GM19099 (cell line): ENCODE measurements around the gene TNNC1.

Source experiments
- POLR2A ChIP-seq: IDR thresholded peaks from 3 replicates; pipeline ENCODE4 v1.6.1; 2011; ENCODE audit warnings: low read depth; ENCODE audit not compliant: insufficient read length; ENCODE audit errors: extremely low read depth

TNNC1 gene

GRCh38 chr3:52453496-52454249 is at the start of gene TNNC1:
TNNC1 (minus strand) TSS chr3:52454041; CDS start chr3:52454015, 26 bp downstream.
- TF ChIP-seq POLR2A = no peak

DNA sequence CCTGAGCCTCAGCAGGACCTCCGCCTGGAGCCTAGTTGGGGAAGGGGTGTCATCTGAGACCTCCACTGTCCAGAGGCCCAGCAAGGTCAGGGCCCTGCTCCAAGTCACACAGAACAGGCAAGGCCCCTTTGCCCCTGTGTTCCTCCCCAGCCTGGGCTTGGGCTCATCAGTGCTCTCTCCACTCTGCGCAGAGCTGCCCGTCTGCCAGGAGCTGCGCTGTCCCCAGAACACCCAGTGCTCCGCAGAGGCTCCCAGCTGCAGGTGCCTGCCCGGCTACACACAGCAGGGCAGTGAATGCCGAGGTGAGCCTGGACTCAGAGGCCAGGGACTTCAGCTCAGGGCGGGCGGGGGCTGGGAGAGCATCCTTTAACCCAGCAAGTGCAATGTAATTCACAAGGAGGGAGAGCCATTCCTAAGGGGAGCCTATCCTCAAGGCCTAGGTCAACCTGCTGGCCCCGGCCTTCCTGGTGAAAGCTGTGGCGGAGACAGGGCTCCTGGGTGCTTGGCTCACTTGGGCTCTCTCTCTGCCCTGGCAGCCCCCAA is 49.0 kb upstream of the TNNC1 start:
- TF ChIP-seq POLR2A = no peak

- no peak for TF ChIP-seq POLR2A
Measured at GRCh38 chr3:52502001-52502400, 48.2 kb upstream of the TNNC1 start.

GRCh38 chr3:52501046-52501445 is 47.2 kb upstream of the TNNC1 start:
- no peak for TF ChIP-seq POLR2A

DNA sequence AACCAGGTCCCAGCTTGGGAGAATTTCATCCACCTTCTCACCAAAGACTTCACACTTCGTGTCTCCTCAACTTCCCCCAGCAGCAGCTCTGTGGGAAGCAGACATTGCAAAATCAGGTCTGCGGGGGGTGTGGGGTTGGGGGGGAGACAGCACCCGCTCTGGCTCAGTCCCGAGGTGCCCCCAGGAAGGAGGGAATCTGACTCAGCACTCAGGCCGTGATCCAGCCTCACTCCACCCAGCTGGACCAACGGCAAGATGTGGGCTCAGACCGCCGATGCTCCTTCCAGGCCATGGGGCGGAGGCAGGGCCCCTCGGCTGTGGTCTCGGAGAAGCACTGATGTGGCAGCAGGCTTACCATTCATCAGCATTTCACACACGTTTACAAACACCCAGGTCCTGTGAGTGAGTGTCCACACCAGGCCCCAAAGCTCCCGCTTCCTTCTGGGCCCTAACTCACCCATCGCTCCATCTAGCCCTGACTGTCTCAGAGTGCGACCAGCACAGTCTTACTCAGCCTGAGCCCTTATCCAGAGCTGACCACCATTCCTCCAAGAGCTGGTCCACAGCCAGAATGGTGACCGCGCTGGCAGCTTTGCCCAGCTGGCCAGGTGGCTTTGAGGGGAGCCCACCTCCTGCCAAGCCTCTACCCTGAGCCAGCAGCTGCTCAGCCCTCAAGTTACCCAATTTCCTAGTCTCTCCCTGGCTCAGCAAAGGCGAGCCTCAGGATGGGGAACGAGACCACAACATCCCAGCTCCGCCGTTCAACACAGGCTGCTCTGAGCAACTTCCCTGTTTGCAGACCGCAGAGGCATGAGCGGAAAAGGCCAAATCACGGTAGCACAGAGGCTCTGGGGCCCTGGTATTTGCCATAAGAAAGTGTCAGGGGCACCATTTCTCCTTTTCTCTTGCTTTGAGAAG is 44.6 kb upstream of the TNNC1 start:
- no peak for TF ChIP-seq POLR2A

DNA sequence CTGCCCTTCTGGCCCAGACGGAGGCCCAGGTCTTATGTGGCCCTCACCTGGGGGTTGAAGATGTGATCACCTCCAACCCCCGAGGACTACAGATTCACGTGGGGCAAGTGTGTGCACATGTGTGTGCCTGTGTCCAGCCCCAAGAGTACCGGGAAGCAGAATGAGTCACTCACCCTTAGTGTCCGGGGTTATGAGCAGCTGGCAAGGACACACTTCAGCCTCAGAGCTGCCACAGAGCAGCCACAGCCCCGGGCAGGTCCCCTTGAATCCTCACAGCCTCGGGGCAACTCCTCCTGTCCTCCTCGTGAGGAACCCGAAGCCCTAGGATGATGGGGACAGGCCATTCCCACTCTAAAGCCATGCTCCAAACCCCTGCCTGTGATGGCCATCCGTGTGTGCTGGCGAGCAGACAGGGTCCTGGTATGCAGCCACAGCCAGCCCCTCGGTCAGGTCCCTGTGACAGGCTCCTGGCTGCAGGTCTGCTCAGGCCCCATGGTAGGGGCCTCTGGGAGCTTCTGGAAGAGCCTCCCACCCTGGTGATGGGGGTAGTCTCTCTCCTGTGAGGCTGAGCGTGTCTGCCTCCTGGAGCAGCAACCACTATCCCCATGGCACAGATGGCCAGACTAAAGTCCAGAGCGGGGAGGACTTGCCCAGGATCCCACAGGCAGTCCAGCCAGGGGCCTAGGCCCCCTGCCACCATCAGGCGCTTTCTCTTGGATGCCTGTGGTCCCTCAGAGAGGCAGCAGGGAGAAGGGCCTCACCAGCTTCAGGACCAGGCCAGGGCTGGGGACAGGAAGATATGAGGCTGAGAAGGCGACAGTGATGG is 42.1 kb upstream of the TNNC1 start:
- no peak for TF ChIP-seq POLR2A

DNA sequence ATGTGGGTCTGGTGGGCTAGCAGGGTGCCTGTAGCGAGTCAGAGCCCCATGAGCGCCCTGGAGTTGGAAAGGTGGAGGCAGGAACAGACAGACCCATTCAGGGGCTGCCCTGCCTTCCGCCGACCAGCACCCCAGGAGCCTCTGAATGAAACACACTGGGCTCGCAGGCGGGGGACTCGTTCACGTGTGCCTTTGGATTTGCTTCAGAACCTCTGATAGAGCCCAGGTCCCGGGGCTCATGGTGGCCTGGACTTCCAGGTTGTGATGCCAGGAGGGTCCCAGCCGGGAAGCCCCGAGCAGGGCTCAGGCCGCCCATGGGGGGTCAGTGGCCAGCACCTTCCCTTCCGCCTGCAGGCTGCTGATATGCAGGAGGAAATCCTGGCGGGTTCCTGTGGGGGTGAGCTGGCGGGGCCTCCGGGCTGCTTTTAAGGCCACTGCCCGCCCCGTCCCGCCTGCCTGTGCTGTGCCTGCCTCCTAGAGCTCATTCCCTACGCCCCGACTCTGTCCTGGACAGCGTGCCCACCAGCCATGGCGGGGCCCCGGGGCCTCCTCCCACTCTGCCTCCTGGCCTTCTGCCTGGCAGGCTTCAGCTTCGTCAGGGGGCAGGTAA is 41.1 kb upstream of the TNNC1 start, which contains the start of gene STAB1:
STAB1 (plus strand) TSS at position 453 of the 610 bp plus-strand sequence; CDS start at position 529, 76 bp downstream.
- no peak for TF ChIP-seq POLR2A

GRCh38 chr3:52494445-52494844 is 40.6 kb upstream of the TNNC1 start:
- TF ChIP-seq POLR2A = no peak

DNA sequence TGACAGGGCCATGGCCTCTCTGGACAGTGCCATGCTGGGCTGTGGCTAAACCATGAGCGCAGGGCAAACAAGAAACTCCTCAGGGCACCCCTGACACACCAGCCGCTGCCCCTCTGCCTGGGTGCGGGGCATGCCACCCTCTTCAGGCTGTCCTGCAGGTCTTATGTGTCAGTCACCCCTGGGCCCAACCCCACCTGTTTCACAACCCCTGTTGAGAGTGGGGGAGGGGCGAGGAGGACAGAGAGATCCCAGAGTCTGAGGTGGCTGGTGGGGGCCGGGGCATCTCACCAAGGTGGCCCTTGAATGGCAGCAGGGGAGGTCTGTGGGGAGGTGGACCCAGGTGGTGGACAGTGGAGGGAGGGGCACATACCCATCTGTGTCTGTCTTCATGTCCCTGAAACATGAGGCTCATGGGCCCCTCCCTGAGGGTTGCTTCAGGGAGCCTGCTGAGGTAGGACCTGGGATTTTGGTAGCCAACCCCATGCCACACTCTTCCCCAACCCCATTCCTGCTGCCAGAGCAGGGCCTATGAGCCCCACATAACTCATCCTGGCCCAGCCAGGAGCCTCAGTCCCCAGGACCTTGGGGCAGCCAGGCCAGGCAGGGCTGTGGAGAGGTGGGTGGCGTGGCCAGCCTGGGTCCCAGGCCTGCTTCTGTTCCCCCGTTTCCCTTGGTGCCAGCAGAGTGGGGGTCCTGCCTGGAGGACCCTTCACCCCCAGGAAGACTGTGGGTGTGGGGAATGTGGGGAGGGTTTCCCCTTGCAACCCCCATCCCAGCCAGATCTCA is 39.6 kb upstream of the TNNC1 start:
- no peak for TF ChIP-seq POLR2A

DNA sequence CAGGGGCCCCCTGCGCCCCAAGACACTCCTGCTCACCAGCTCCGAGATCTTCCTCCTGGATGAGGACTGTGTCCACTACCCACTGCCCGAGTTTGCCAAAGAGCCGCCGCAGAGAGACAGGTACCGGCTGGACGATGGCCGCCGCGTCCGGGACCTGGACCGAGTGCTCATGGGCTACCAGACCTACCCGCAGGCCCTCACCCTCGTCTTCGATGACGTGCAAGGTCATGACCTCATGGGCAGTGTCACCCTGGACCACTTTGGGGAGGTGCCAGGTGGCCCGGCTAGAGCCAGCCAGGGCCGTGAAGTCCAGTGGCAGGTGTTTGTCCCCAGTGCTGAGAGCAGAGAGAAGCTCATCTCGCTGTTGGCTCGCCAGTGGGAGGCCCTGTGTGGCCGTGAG is 38.2 kb upstream of the TNNC1 start:
- no peak for TF ChIP-seq POLR2A

DNA sequence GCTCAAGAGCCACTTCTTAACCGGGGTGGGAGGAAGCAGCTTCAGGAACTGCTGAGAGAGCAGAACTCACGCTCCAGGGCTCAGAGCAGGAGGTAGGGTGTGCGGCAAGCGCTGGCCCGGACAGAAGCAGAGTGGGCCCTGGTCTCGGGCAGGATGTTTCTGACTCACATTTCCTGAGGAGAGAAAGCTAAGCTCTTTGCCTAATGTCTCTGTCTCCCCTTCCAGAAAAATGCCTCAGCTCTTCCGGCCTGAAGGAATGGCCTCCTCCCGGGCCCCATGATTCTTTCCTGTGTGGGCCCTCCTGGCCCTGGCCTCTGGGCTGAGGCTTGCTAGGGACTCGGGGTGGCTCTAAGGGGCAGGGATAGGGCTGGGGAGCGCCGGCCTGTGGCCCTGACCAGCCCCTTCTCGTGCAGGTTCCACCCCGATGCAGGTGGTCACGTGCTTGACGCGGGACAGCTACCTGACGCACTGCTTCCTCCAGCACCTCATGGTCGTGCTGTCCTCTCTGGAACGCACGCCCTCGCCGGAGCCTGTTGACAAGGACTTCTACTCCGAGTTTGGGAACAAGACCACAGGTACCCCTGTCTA is 37.2 kb upstream of the TNNC1 start:
- no peak for TF ChIP-seq POLR2A

- no peak for TF ChIP-seq POLR2A
Measured at GRCh38 chr3:52490035-52490938, 36.4 kb upstream of the TNNC1 start.

DNA sequence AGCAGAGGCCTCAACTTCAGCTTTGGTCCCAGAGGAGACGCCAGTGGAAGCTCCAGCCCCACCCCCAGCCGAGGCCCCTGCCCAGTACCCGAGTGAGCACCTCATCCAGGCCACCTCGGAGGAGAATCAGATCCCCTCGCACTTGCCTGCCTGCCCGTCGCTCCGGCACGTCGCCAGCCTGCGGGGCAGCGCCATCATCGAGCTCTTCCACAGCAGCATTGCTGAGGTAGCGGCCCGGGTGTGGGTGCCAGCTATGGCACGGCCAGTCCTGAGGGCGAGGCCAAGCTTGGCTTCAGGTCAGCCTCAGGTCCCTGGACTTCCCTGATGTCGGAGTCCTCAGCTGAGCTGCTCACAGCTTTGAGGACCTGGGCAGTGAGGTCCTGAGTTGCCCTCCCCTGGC is 35.6 kb upstream of the TNNC1 start:
- no peak for TF ChIP-seq POLR2A

- no peak for TF ChIP-seq POLR2A
Measured at GRCh38 chr3:52488746-52489145, 34.9 kb upstream of the TNNC1 start.
